CD14-positive monocyte (primary cell): ENCODE results near the gene NDUFS6. TPM values are rescaled to one million over a fixed set of nuclear protein-coding genes. Genes with fewer than 3 reads are reported as not detected.

Source experiments
- DNase-seq, 3 donors: peaks; one replicate each; pipeline ENCODE4 v3.0.0-alpha.2; 2011 to 2022
- H2AFZ ChIP-seq: 2 replicates; pipeline ENCODE4 v1.6.0; 2012; ENCODE audit warnings: mild to moderate bottlenecking, low read depth, low read length, inconsistent platforms; ENCODE audit not compliant: insufficient read depth, poor library complexity, severe bottlenecking
- H3K27ac ChIP-seq, 2 donors: 1 replicate in 1 of 2; 2 replicates in 1 of 2; pipeline ENCODE4 v1.5.1; 2012 to 2013; ENCODE audit warnings: low read length in 2 of 2, control low read depth in 1 of 2, inconsistent platforms in 1 of 2, low read depth in 1 of 2, mild to moderate bottlenecking in 1 of 2
- H3K27me3 ChIP-seq, 2 donors: one replicate each; pipeline versions ENCODE4 v1.6.0 to v1.6.1; 2011 to 2013; ENCODE audit warnings: low read length in 2 of 2; ENCODE audit not compliant: control insufficient read depth in 2 of 2, insufficient read depth in 2 of 2
- H3K36me3 ChIP-seq, 2 donors: replicated peaks in 1 of 2; 1 replicate in 1 of 2; 2 replicates in 1 of 2; pipeline versions ENCODE4 v1.5.1 to v1.6.1; 2012 to 2013; ENCODE audit warnings: low read length in 2 of 2, control low read depth in 1 of 2, inconsistent platforms in 1 of 2, mild to moderate bottlenecking in 1 of 2; ENCODE audit not compliant: insufficient read depth in 2 of 2, control insufficient read depth in 1 of 2
- H3K4me1 ChIP-seq, 2 donors: 1 replicate in 1 of 2; 2 replicates in 1 of 2; pipeline versions ENCODE4 v1.5.1 to v1.6.1; 2012 to 2013; ENCODE audit warnings: low read length in 2 of 2, control low read depth in 1 of 2, inconsistent platforms in 1 of 2, mild to moderate bottlenecking in 1 of 2, moderate library complexity in 1 of 2; ENCODE audit not compliant: insufficient read depth in 2 of 2, control insufficient read depth in 1 of 2
- H3K4me2 ChIP-seq: replicated peaks from 2 replicates; pipeline ENCODE3; 2012; ENCODE audit warnings: low read length, moderate library complexity, mild to moderate bottlenecking; ENCODE audit not compliant: poor library complexity, severe bottlenecking; ENCODE audit errors: extremely low read depth
- H3K4me3 ChIP-seq, 3 experiments: fragments of 200-600 bp in 1 of 3; sonication (generic) in 1 of 3; replicated peaks in 1 of 3; 1 replicate in 2 of 3; 2 replicates in 1 of 3; pipeline ENCODE4 v1.5.1; 2011 to 2013; ENCODE audit warnings: low read length in 3 of 3, mild to moderate bottlenecking in 3 of 3, control low read depth in 2 of 3, low read depth in 2 of 3, inconsistent platforms in 1 of 3, moderate library complexity in 1 of 3
- H3K79me2 ChIP-seq: 2 replicates; pipeline ENCODE4 v1.6.0; 2012; ENCODE audit warnings: mild to moderate bottlenecking, control low read depth, inconsistent platforms, low read length, moderate library complexity; ENCODE audit not compliant: insufficient read depth
- H3K9ac ChIP-seq: 2 replicates; pipeline ENCODE4 v1.6.0; 2017; ENCODE audit warnings: low read length, mild to moderate bottlenecking; ENCODE audit not compliant: insufficient read depth, poor library complexity, severe bottlenecking
- H3K9me3 ChIP-seq, 2 donors: replicated peaks in 1 of 2; 1 replicate in 1 of 2; 2 replicates in 1 of 2; pipeline versions ENCODE4 v1.5.1 to v1.6.1; 2012 to 2013; ENCODE audit warnings: low read length in 2 of 2, control low read depth in 1 of 2; ENCODE audit not compliant: control insufficient read depth in 1 of 2, insufficient read depth in 1 of 2
- H4K20me1 ChIP-seq: 2 replicates; pipeline ENCODE4 v1.6.0; 2012; ENCODE audit warnings: mild to moderate bottlenecking, low read length, control low read depth, moderate library complexity; ENCODE audit not compliant: insufficient read depth
- H3K27ac Mint-ChIP-seq, 7 donors: one replicate each; pipeline ENCODE4 v1.8.0; 2020; ENCODE audit warnings: mild to moderate bottlenecking in 7 of 7, mixed read lengths in 7 of 7, moderate library complexity in 6 of 7, inconsistent platforms in 2 of 7
- H3K27me3 Mint-ChIP-seq, 3 donors: one replicate each; pipeline ENCODE4 v1.8.0; 2021 to 2022; ENCODE audit warnings: low read depth in 3 of 3, mild to moderate bottlenecking in 3 of 3, mixed read lengths in 3 of 3, moderate library complexity in 3 of 3, inconsistent platforms in 1 of 3
- H3K36me3 Mint-ChIP-seq, 2 donors: one replicate each; pipeline ENCODE4 v1.8.0; 2020; ENCODE audit warnings: mixed read lengths in 2 of 2, inconsistent platforms in 1 of 2, mild to moderate bottlenecking in 1 of 2
- H3K4me1 Mint-ChIP-seq: one replicate; pipeline ENCODE4 v1.8.0; 2020; ENCODE audit warnings: mild to moderate bottlenecking, mixed read lengths
- H3K4me3 Mint-ChIP-seq, 2 donors: one replicate each; pipeline ENCODE4 v1.8.0; 2020; ENCODE audit warnings: mild to moderate bottlenecking in 2 of 2, mixed read lengths in 2 of 2, moderate library complexity in 1 of 2
- H3K9me3 Mint-ChIP-seq, 7 donors: one replicate each; pipeline ENCODE4 v1.8.0; 2020 to 2022; ENCODE audit warnings: mixed read lengths in 7 of 7, mild to moderate bottlenecking in 6 of 7, moderate library complexity in 6 of 7, inconsistent platforms in 2 of 7
- CTCF ChIP-seq: fragments of 200-600 bp; IDR thresholded peaks from one replicate; pipeline ENCODE4 v1.8.0; 2022; ENCODE audit warnings: antibody characterized with exemption, mild to moderate bottlenecking
- WGBS: methylation state at CpG from one replicate; pipeline ENCODE4 v1.1.5; 2013; ENCODE audit warnings: missing lambda C conversion rate; ENCODE audit not compliant: insufficient coverage; 5-methylcytosine and 5-hydroxymethylcytosine counted together
- intact Hi-C, 2 donors: fragments of 100-400 bp; cut with micrococcal nuclease; formaldehyde crosslinking; loops; one replicate each; pipeline versions ENCODE4 v1.15.0 to v1.15.1; 2023
- polyA plus RNA-seq, 3 donors: library from polyadenylated mRNA; depleted of rRNA in 1 of 3; unstranded in 2 of 3; stranded (reverse) in 1 of 3; fragments of 300-500 nt in 2 of 3; fragments of >200 nt in 1 of 3; fragmentation: Illumina TruSeq in 2 of 3; gene quantifications; 1 replicate in 2 of 3; 2 replicates in 1 of 3; pipeline ENCODE4 v1.2.3, GENCODE V29; 2012 to 2021

The NDUFS6 gene
- polyA plus RNA-seq, 3 donors, result 20.5 to 62.3 (median 62.2) TPM

GRCh38 chr5:1803192-1803591, 2.0 kb downstream of the NDUFS6 start:
- Histone ChIP-seq H3K27me3 (no peaks in the 10 kb centered on the region), H3K4me3 (no peak overlapping the region), H3K4me1 (peaks cover 18 to 28% of the 10 kb centered on the region in 2 donors), H3K9ac (no peak overlapping the region), H3K9me3 (no peaks in the 10 kb centered on the region), H3K36me3 (peaks cover 53 to 61% of the 10 kb centered on the region in 2 donors), H3K4me2 (no peak overlapping the region), H3K79me2 (peaks cover 83% of the 10 kb centered on the region), H3K27ac (no peak overlapping the region), H4K20me1 (peaks cover 40% of the 10 kb centered on the region), H2AFZ (no peak overlapping the region)
- Mint-ChIP-seq H3K27ac (peak overlapping the region in 4 of 7 donors; percentile 0 to 26 (median 10)), H3K4me3 (no peak overlapping the region), H3K36me3 (peaks cover 54 to 60% of the 10 kb centered on the region in 2 donors), H3K9me3 (no peaks in the 10 kb centered on the region), H3K27me3 (no peaks in the 10 kb centered on the region), H3K4me1 (peaks cover 31% of the 10 kb centered on the region)
- no peak for TF ChIP-seq CTCF
- intact Hi-C loops, result loop anchor here (10.0 kb wide), 2 partner anchors 908 to 918 kb away; partner anchors contain the start of genes BRD9 (in 1 of the 2) and TRIP13 (in 1 of the 2)
- DNase-seq, result no peak
- no CpG with 5 or more reads among the region's 1 CpG for WGBS

DNA sequence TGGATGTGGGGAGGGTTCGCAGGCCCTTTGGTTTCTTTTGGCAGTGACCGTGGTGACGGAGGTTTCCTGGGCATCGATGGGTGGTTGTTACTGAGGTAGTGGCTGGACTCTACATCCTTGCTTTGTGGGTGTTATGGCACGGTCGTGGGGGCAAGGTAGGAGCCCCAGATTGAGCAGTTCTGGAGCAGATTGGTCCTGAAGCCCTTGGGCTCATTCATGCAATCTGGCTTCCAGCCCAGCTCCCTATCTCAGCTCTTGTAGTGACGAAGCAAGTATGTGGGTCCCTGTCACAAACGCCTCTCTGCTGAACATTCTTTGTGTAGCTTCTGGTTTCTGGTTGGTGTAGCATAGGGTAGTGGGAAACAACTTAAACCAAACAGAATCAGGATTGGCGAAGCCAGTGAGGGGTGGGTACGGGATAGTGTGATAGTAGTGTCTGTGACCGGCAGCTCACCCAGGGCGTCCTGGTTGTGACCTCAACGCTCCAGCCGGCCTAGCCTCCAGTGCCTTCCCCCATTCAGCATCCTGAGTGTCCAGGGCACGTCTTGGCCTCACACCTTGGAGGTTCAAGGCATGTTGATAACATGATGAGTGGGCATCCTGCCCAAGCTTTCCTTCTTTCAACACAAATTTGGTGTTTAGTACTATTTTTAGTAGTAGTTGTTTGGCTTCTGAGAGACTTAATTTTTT, 2.9 kb downstream of the NDUFS6 start:
- Histone ChIP-seq H3K9me3 (no peaks in the 10 kb centered on the region), H3K27me3 (no peaks in the 10 kb centered on the region), H3K9ac (no peak overlapping the region), H2AFZ (no peak overlapping the region), H4K20me1 (peaks cover 49% of the 10 kb centered on the region), H3K27ac (no peak overlapping the region), H3K4me2 (no peak overlapping the region), H3K4me1 (peaks cover 12 to 21% of the 10 kb centered on the region in 2 donors), H3K4me3 (no peak overlapping the region), H3K79me2 (peaks cover 85% of the 10 kb centered on the region), H3K36me3 (peaks cover 62 to 66% of the 10 kb centered on the region in 2 donors)
- Mint-ChIP-seq H3K27ac (no peak overlapping the region), H3K36me3 (peaks cover 58 to 64% of the 10 kb centered on the region in 2 donors), H3K4me3 (no peak overlapping the region), H3K9me3 (no peaks in the 10 kb centered on the region), H3K27me3 (no peaks in the 10 kb centered on the region), H3K4me1 (peaks cover 23% of the 10 kb centered on the region)
- intact Hi-C loops, result loop anchor here (10.0 kb wide), 2 partner anchors 909 to 919 kb away; partner anchors contain the start of genes BRD9 (in 1 of the 2) and TRIP13 (in 1 of the 2)
- DNase-seq, result no peak
- WGBS, result 95% methylated on average over 6 of the region's 15 CpGs
- TF ChIP-seq CTCF, result no peak
